GM19328 (cell line): ENCODE measurements around the gene TRAPPC4.
A peak's percentile ranks its signal among the peaks of the same experiment; 100 is the strongest.

Source experiments
- ATAC-seq: cut with Tn5 transposase; IDR thresholded peaks from one replicate; pipeline ENCODE4 v1.9.1; 2021; ENCODE audit warnings: mild to moderate bottlenecking, moderate library complexity; ENCODE audit not compliant: unreplicated experiment

Gene TRAPPC4

DNA sequence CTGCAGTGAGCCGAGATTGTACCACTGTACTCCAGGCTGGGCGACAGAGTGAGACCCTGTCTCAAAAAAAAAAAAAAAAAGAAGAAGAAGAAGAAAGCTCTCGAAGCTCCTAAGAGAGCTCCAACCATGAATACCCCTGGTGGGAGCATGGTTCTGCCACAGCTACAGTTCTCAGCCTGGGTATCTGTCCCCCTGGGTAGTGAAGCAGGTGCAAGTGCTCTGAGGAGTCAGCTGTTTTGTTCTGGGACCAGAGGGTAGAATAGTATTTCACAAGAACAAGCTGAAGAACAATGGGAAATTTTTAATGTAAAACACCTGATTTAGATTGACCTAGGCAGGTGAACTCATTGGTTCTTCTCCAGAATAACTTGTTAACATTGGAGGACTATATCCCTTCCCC, 42.7 kb downstream of the TRAPPC4 start:
- no peak for ATAC-seq

DNA sequence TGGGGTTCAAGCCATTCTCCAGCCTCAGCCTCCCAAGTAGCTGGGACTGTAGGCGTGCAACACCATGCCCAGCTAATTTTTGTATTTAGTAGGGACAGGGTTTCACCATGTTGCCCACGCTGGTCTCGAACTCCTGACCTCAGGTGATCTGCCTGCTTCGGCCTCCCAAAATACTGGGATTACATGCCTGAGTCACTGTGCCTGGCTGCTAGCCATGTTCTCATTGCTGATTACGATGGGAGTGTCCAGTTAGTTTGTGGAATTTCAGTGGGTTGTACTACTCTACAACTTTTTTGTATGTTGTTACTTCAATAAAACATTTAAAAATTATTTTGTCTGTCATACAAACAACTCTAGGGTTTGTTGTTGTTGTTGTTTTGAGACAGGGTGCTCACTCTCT, 44.2 kb downstream of the TRAPPC4 start:
- no peak for ATAC-seq

DNA sequence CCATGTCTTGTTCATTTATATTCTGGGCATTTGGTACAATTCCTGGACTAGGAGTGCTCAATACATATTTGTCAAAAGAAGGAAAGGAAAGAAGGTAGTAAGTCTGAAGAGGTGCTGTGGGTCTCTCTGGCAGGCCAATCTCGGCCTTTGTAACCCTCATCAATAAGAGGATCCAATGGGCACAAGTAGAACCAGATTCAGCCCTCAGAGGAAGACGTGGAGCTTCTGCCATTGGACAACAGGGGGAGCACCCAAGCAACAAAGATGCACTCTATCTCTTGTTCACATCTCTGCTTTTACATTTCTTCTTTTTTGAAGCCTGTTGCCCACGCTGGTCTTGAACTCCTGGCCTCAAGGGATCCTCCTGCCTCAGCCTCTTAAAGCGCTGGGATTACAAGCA, 46.8 kb downstream of the TRAPPC4 start:
- ATAC-seq, result no peak

- ATAC-seq, result peak; percentile 86
Observed at GRCh38 chr11:119067371-119068222, 49.0 kb downstream of the TRAPPC4 start, which contains the start of gene VPS11. Gene VPS11 (plus strand): TSS chr11:119067818. CDS start chr11:119067824, 6 bp downstream.
